K562 (cell line): ENCODE data around the gene B9D2. TPM values are rescaled to one million over a fixed set of nuclear protein-coding genes. Genes with fewer than 3 reads are reported as not detected.
A peak's percentile ranks its signal among the peaks of the same experiment; 100 is the strongest.

Experiments
- ATAC-seq: fragments of 200-7000 bp; cut with Tn5 transposase; 3 replicates; pipeline ENCODE4 v1.9.1; 2020; ENCODE audit warnings: moderate library complexity
- BruUV-seq: library from RNA; stranded (reverse); fragments of 400-500 nt; replicated peaks from 2 replicates; lab custom pipeline; 2021; lab: Mats Ljungman, UMichigan
- CTCF ChIA-PET: fragments of 300-600 bp; formaldehyde crosslinking; extraction: SDS; loops from one replicate; lab custom pipeline; 2021; ENCODE audit warnings: low intra/inter-chr PET ratio; lab: Yijun Ruan, JAX
- POLR2A ChIA-PET: fragments of 300-600, 350-650 bp; sonication (Branson Sonifier 250); formaldehyde crosslinking; extraction: SDS; loops from one replicate; lab custom pipeline; 2021; ENCODE audit warnings: antibody characterized with exemption, inconsistent platforms; lab: Yijun Ruan, JAX
- DNase-seq, 4 experiments: peaks; one replicate each; pipeline versions ENCODE4 v3.0.0 to v3.0.0-alpha.2; 2011 to 2018; ENCODE audit warnings: low spot score in 3 of 4, mixed read lengths in 3 of 4; ENCODE audit errors: extremely low read depth in 1 of 4
- FAIRE-seq: peaks from 2 replicates; lab custom pipeline; 2011; peaks lifted over from hg19 to GRCh38; lab: Jason Lieb, UNC
- H2AFZ ChIP-seq: 2 replicates; pipeline ENCODE4 v1.6.0; 2011; ENCODE audit warnings: low read depth, low read length, control low read depth, inconsistent platforms
- H3K27ac ChIP-seq: fragments of 200-600 bp; 3 replicates; pipeline ENCODE4 v1.8.0; 2011; ENCODE audit warnings: low read depth, mild to moderate bottlenecking, control low read depth, inconsistent platforms, low read length, moderate library complexity, mixed read lengths; ENCODE audit errors: extremely low read depth
- H3K27me3 ChIP-seq, 2 experiments: fragments of 300-600 bp in 1 of 2; 2 replicates in 1 of 2; 3 replicates in 1 of 2; pipeline versions ENCODE4 v1.6.0 to v1.8.0; 2011; ENCODE audit warnings: inconsistent platforms in 2 of 2, low read length in 2 of 2, mild to moderate bottlenecking in 1 of 2, mixed read lengths in 1 of 2, moderate library complexity in 1 of 2; ENCODE audit not compliant: control insufficient read depth in 2 of 2, insufficient read depth in 2 of 2
- H3K36me3 ChIP-seq: fragments of 300-600 bp; 3 replicates; pipeline ENCODE4 v1.8.0; 2011; ENCODE audit warnings: mild to moderate bottlenecking, low read length, inconsistent platforms; ENCODE audit not compliant: control insufficient read depth, insufficient read depth
- H3K4me1 ChIP-seq, 2 experiments: fragments of 200-600 bp in 1 of 2; replicated peaks in 1 of 2; 2 replicates in 1 of 2; 3 replicates in 1 of 2; pipeline versions ENCODE4 v1.5.1 to v1.8.0; 2011; ENCODE audit warnings: inconsistent platforms in 2 of 2, low read length in 2 of 2, mild to moderate bottlenecking in 1 of 2, mixed read lengths in 1 of 2, moderate library complexity in 1 of 2; ENCODE audit not compliant: control insufficient read depth in 2 of 2, insufficient read depth in 2 of 2
- H3K4me2 ChIP-seq: 2 replicates; pipeline ENCODE4 v1.6.1; 2011; ENCODE audit warnings: low read length, control low read depth, inconsistent platforms, mixed read lengths; ENCODE audit not compliant: insufficient read depth
- H3K4me3 ChIP-seq: fragments of 200-600 bp; sonication (generic), shearing (Covaris generic); 2 replicates; pipeline ENCODE4 v1.5.1; 2016; ENCODE audit warnings: control low read depth, inconsistent platforms
- H3K79me2 ChIP-seq: fragments of 200-600 bp; 3 replicates; pipeline ENCODE4 v1.8.0; 2011; ENCODE audit warnings: low read length, inconsistent platforms; ENCODE audit not compliant: control insufficient read depth, insufficient read depth
- H3K9ac ChIP-seq, 2 experiments: 2 replicates each; pipeline versions ENCODE4 v1.6.0 to v1.6.1; 2011; ENCODE audit warnings: low read depth in 2 of 2, low read length in 2 of 2, control low read depth in 1 of 2, inconsistent platforms in 1 of 2, mild to moderate bottlenecking in 1 of 2, mixed read lengths in 1 of 2; ENCODE audit not compliant: insufficient read depth in 1 of 2
- H3K9me1 ChIP-seq: one replicate; pipeline ENCODE4 v1.6.0; 2011; ENCODE audit warnings: inconsistent platforms, mild to moderate bottlenecking, low read length, moderate library complexity; ENCODE audit not compliant: control insufficient read depth, insufficient read depth
- H3K9me3 ChIP-seq: replicated peaks from 2 replicates; pipeline ENCODE4 v1.5.1; 2011; ENCODE audit warnings: low read depth, low read length, inconsistent platforms; ENCODE audit not compliant: control insufficient read depth, insufficient read depth
- H4K20me1 ChIP-seq: replicated peaks from 2 replicates; pipeline ENCODE4 v1.6.1; 2011; ENCODE audit warnings: low read length, inconsistent platforms, mixed read lengths; ENCODE audit not compliant: control insufficient read depth, insufficient read depth
- BRCA1 ChIP-seq, 2 experiments: fragments of 450-650 bp in 1 of 2; sonication (generic) in 1 of 2; formaldehyde crosslinking in 1 of 2; IDR thresholded peaks; 2 replicates each; pipeline versions ENCODE4 v1.5.0 to v1.6.1; 2017 to 2020; ENCODE audit warnings: mild to moderate bottlenecking in 1 of 2, missing genetic modification reagents in 1 of 2
- CBFB ChIP-seq: sonication (generic); formaldehyde crosslinking; IDR thresholded peaks from 2 replicates; pipeline ENCODE4 v1.4.0; 2020; ENCODE audit warnings: mild to moderate bottlenecking, missing genetic modification reagents
- GABPB1 ChIP-seq: sonication (generic); formaldehyde crosslinking; IDR thresholded peaks from 2 replicates; pipeline ENCODE4 v1.8.0; 2022; ENCODE audit warnings: mild to moderate bottlenecking, missing genetic modification reagents
- ILF3 ChIP-seq: fragments of 450-650 bp; IDR thresholded peaks from 2 replicates; pipeline ENCODE4 v1.6.1; 2018; ENCODE audit warnings: antibody characterized with exemption, mild to moderate bottlenecking, moderate library complexity, borderline replicate concordance
- NEUROD1 ChIP-seq: fragments of 150-350 bp; IDR thresholded peaks from 2 replicates; pipeline ENCODE4 v1.6.1; 2014; ENCODE audit warnings: borderline replicate concordance, low read length, low read depth; ENCODE audit not compliant: partially characterized antibody
- NR4A1 ChIP-seq, 2 experiments: fragments of 250-450 bp in 1 of 2; fragments of 450-650 bp in 1 of 2; sonication (Bioruptor Pico) in 1 of 2; IDR thresholded peaks; 2 replicates each; pipeline versions ENCODE4 v1.4.0 to v1.6.1; 2016 to 2020; ENCODE audit warnings: mild to moderate bottlenecking in 2 of 2, missing compliant biosample characterization in 1 of 2, missing genetic modification characterization in 1 of 2, moderate library complexity in 1 of 2
- POLR2G ChIP-seq: fragments of 200-400 bp; formaldehyde crosslinking; IDR thresholded peaks from 2 replicates; pipeline ENCODE4 v1.6.1; 2017; ENCODE audit warnings: low read depth, mild to moderate bottlenecking, antibody characterized with exemption, low read length, moderate library complexity
- RBFOX2 ChIP-seq: fragments of 200-400 bp; formaldehyde crosslinking; IDR thresholded peaks from 2 replicates; pipeline ENCODE4 v1.6.1; 2017; ENCODE audit warnings: low read depth, mild to moderate bottlenecking, low read length, moderate library complexity
- XRCC3 ChIP-seq: fragments of 450-650 bp; IDR thresholded peaks from 2 replicates; pipeline ENCODE4 v1.6.1; 2017; ENCODE audit warnings: mild to moderate bottlenecking, moderate library complexity
- ZFPM2 ChIP-seq: fragments of 250-450 bp; sonication (Bioruptor Pico); IDR thresholded peaks from 2 replicates; pipeline ENCODE4 v1.5.1; 2022; ENCODE audit warnings: mild to moderate bottlenecking
- ZNF140 ChIP-seq: fragments of 250-450 bp; sonication (Bioruptor Pico); IDR thresholded peaks from 2 replicates; pipeline ENCODE4 v1.8.0; 2021; ENCODE audit warnings: moderate library complexity, mild to moderate bottlenecking, inconsistent platforms
- ZNF146 ChIP-seq: IDR thresholded peaks from one replicate; pipeline ENCODE4 v1.6.1; 2018; ENCODE audit warnings: missing compliant biosample characterization; ENCODE audit not compliant: unreplicated experiment
- ZNF197 ChIP-seq: fragments of 200-800 bp; sonication (Bioruptor generic); IDR thresholded peaks from 2 replicates; pipeline ENCODE4 v1.6.1; 2016; ENCODE audit warnings: low read depth, missing genetic modification characterization, missing compliant biosample characterization
- ZNF280A ChIP-seq: fragments of 450-650 bp; IDR thresholded peaks from 2 replicates; pipeline ENCODE4 v1.6.1; 2018; ENCODE audit warnings: mild to moderate bottlenecking, low read depth; ENCODE audit not compliant: partially characterized antibody
- WGBS: fragments of 100-300 bp; shearing (Covaris generic); methylation state at CpG from one replicate; pipeline ENCODE4 v1.1.6; 2016; ENCODE audit warnings: low coverage, mixed read lengths; ENCODE audit not compliant: insufficient coverage; ENCODE audit errors: missing lambda C conversion rate; 5-methylcytosine and 5-hydroxymethylcytosine counted together
- in situ Hi-C: fragments of 300-500 bp; cut with MboI; formaldehyde crosslinking; loops from 4 replicates; pipeline ENCODE4 v1.15.0; 2018; ENCODE audit warnings: inconsistent platforms, mixed read lengths
- intact Hi-C: fragments of 100-400 bp; cut with micrococcal nuclease; formaldehyde crosslinking; loops from 2 replicates; pipeline ENCODE4 v1.14.2; 2022
- polyA plus RNA-seq, 8 experiments: library from polyadenylated mRNA; depleted of rRNA in 4 of 8; stranded (reverse) in 5 of 8; unstranded in 3 of 8; fragments of >200 nt; fragmentation: Nextera tagmentation in 2 of 8; fragmentation: Illumina TruSeq in 1 of 8; extraction: Ambion mirVana in 2 of 8; extraction: Trizol in 1 of 8; gene quantifications; 2 replicates each; pipeline versions ENCODE4 v1.2.1 to v1.2.3, GENCODE V29; 2011 to 2014; ENCODE audit warnings: inconsistent platforms in 1 of 8, missing spikeins in 1 of 8
- total RNA-seq, 7 experiments: library from RNA; depleted of rRNA in 6 of 7; stranded (reverse); fragments of >200 nt in 6 of 7; fragmentation: Illumina TruSeq in 2 of 7; extraction: Trizol in 2 of 7; gene quantifications; 2 replicates each; pipeline versions ENCODE4 v1.2.1 to v1.2.3, GENCODE V29; 2011 to 2021; ENCODE audit warnings: low replicate concordance in 1 of 7
- TF ChIP-seq, protein P1 (sequence below), 2 experiments: fragments of 450-650 bp in 1 of 2; sonication (generic) in 1 of 2; formaldehyde crosslinking in 1 of 2; IDR thresholded peaks in 1 of 2; conservative IDR thresholded peaks in 1 of 2; 2 replicates each; pipeline versions ENCODE4 v1.6.1 to v1.8.1; 2016 to 2023; ENCODE audit warnings: mild to moderate bottlenecking in 2 of 2, moderate library complexity in 2 of 2, inconsistent platforms in 1 of 2, missing genetic modification reagents in 1 of 2
- TF ChIP-seq, protein P2 (sequence below): fragments of 450-650 bp; IDR thresholded peaks from 2 replicates; pipeline ENCODE4 v1.6.1; 2017; ENCODE audit warnings: antibody characterized with exemption

The B9D2 gene
- total and polyA plus RNA-seq, 9 of the 15 experiments (the other 6 are each of a cell fraction or from before 2014, with no cell fraction given): 0.83 to 6.9 (median 2.8) TPM

GRCh38 chr19:41330946-41331678, 32.8 kb downstream of the B9D2 start:
- DNase-seq (peak in 1 of 4 experiments; percentile 44), ATAC-seq (peak; percentile 40), FAIRE-seq (no peak)
- in situ Hi-C loops (no loop called here), intact Hi-C loops (no loop called here)
- WGBS: 92% methylated on average over 10 of the region's 47 CpGs
- Histone ChIP-seq H3K4me1 (peaks cover 18 to 30% of the 10 kb centered on the region in 2 experiments), H2AFZ (no peak overlapping the region), H3K27ac (no peak overlapping the region), H3K9me1 (peaks cover 3% of the 10 kb centered on the region), H4K20me1 (peaks cover 3% of the 10 kb centered on the region; the same call in 1 of the 2 replicates), H3K4me3 (no peak overlapping the region), H3K9me3 (no peaks in the 10 kb centered on the region), H3K36me3 (peaks cover 81% of the 10 kb centered on the region; the same call in 2 of the 3 replicates), H3K79me2 (peaks cover 20% of the 10 kb centered on the region), H3K27me3 (no peaks in the 10 kb centered on the region), H3K4me2 (no peak overlapping the region), H3K9ac (no peak overlapping the region)
- no TSS peak for BruUV-seq
- POLR2A ChIA-PET: interaction anchor here (0.7 kb wide), 2 partner anchors 13 to 110 kb away, joined by 3 to 4 read pairs; no protein-coding TSS in a partner anchor
- CTCF ChIA-PET: no interaction called here
- TF ChIP-seq, protein P1, sequence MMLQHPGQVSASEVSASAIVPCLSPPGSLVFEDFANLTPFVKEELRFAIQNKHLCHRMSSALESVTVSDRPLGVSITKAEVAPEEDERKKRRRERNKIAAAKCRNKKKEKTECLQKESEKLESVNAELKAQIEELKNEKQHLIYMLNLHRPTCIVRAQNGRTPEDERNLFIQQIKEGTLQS (IDR thresholded peaks at IDR 0.05): peak; percentile 33; the same call in 1 of the 2 replicates
- TF ChIP-seq, protein P1 (CRISPR knock-in tag; conservative IDR thresholded peaks at IDR 0.05): no peak
- TF ChIP-seq ILF3: no peak
- TF ChIP-seq NR4A1 (CRISPR knock-in tag; IDR thresholded peaks at IDR 0.05): no peak
- TF ChIP-seq NR4A1 (tag; IDR thresholded peaks at IDR 0.05): no peak
- TF ChIP-seq ZNF280A: no peak
- TF ChIP-seq NEUROD1: no peak
- TF ChIP-seq POLR2G: peak; percentile 53; the same call in 1 of the 2 replicates
- TF ChIP-seq ZNF146: no peak
- TF ChIP-seq GABPB1 (CRISPR knock-in tag): no peak
- TF ChIP-seq ZNF197 (CRISPR knock-in tag): no peak
- no peak for TF ChIP-seq ZFPM2 (CRISPR knock-in tag)
- TF ChIP-seq CBFB (CRISPR knock-in tag): no peak
- TF ChIP-seq, protein P2, sequence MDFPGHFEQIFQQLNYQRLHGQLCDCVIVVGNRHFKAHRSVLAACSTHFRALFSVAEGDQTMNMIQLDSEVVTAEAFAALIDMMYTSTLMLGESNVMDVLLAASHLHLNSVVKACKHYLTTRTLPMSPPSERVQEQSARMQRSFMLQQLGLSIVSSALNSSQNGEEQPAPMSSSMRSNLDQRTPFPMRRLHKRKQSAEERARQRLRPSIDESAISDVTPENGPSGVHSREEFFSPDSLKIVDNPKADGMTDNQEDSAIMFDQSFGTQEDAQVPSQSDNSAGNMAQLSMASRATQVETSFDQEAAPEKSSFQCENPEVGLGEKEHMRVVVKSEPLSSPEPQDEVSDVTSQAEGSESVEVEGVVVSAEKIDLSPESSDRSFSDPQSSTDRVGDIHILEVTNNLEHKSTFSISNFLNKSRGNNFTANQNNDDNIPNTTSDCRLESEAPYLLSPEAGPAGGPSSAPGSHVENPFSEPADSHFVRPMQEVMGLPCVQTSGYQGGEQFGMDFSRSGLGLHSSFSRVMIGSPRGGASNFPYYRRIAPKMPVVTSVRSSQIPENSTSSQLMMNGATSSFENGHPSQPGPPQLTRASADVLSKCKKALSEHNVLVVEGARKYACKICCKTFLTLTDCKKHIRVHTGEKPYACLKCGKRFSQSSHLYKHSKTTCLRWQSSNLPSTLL: no peak
- TF ChIP-seq ZNF140: no peak
- no peak for TF ChIP-seq BRCA1 (IDR thresholded peaks at IDR 0.05)
- TF ChIP-seq BRCA1 (CRISPR knock-in tag; IDR thresholded peaks at IDR 0.05): no peak
- TF ChIP-seq RBFOX2: peak; percentile 46
- TF ChIP-seq XRCC3: no peak
